Measurements from ENCODE around the gene TP53. TPM values are rescaled to one million over a fixed set of nuclear protein-coding genes. Genes with fewer than 3 reads are reported as not detected.

TP53 gene
- polyA plus RNA-seq, 3 donors, result 16.2 to 35.1 (median 25.8) TPM

DNA sequence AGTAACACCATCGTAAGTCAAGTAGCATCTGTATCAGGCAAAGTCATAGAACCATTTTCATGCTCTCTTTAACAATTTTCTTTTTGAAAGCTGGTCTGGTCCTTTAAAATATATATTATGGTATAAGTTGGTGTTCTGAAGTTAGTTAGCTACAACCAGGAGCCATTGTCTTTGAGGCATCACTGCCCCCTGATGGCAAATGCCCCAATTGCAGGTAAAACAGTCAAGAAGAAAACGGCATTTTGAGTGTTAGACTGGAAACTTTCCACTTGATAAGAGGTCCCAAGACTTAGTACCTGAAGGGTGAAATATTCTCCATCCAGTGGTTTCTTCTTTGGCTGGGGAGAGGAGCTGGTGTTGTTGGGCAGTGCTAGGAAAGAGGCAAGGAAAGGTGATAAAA, 14.1 kb downstream of the TP53 start:
- Histone ChIP-seq H3K4me1 (ENCODE audit: control insufficient read depth in 1 of 2, insufficient read depth in 2 of 2, low read length in 2 of 2) (no peaks in the 10 kb centered on the region), H3K79me2 (ENCODE audit: insufficient read depth, low read length) (no peaks in the 10 kb centered on the region), H3K27me3 (ENCODE audit: control insufficient read depth in 2 of 2, insufficient read depth in 2 of 2, low read length in 2 of 2) (no peaks in the 10 kb centered on the region), H3K36me3 (replicated peaks in 1 of 2; ENCODE audit: control insufficient read depth in 1 of 2, insufficient read depth in 2 of 2, low read length in 2 of 2) (peaks cover 69 to 84% of the 10 kb centered on the region in 2 donors), H3K9ac (ENCODE audit: insufficient read depth, low read length, poor library complexity, severe bottlenecking) (no peak overlapping the region), H3K9me3 (replicated peaks in 1 of 2; ENCODE audit: control insufficient read depth in 1 of 2, insufficient read depth in 1 of 2, low read length in 2 of 2) (peaks cover 10 to 16% of the 10 kb centered on the region in 2 donors), H2AFZ (ENCODE audit: insufficient read depth, low read depth, low read length, poor library complexity, severe bottlenecking) (no peak overlapping the region), H3K27ac (ENCODE audit: low read depth in 1 of 2, low read length in 2 of 2) (no peak overlapping the region), H3K4me2 (replicated peaks; ENCODE audit: extremely low read depth, low read length, poor library complexity, severe bottlenecking) (no peak overlapping the region), H3K4me3 (replicated peaks in 1 of 3; ENCODE audit: low read depth in 2 of 3, low read length in 3 of 3) (no peak overlapping the region), H4K20me1 (ENCODE audit: insufficient read depth, low read length) (peaks cover 21% of the 10 kb centered on the region)
- Mint-ChIP-seq H3K9me3 (peaks cover 9 to 23% (median 14%) of the 10 kb centered on the region in 7 donors), H3K4me1 (no peaks in the 10 kb centered on the region), H3K4me3 (no peak overlapping the region), H3K27ac (peak overlapping the region in 1 of 7 donors; percentile 59), H3K36me3 (peaks cover 72 to 89% of the 10 kb centered on the region in 2 donors), H3K27me3 (ENCODE audit: low read depth in 3 of 3) (peaks cover 0 to 3% (median 0%) of the 10 kb centered on the region in 3 donors)
- TF ChIP-seq, protein P1, sequence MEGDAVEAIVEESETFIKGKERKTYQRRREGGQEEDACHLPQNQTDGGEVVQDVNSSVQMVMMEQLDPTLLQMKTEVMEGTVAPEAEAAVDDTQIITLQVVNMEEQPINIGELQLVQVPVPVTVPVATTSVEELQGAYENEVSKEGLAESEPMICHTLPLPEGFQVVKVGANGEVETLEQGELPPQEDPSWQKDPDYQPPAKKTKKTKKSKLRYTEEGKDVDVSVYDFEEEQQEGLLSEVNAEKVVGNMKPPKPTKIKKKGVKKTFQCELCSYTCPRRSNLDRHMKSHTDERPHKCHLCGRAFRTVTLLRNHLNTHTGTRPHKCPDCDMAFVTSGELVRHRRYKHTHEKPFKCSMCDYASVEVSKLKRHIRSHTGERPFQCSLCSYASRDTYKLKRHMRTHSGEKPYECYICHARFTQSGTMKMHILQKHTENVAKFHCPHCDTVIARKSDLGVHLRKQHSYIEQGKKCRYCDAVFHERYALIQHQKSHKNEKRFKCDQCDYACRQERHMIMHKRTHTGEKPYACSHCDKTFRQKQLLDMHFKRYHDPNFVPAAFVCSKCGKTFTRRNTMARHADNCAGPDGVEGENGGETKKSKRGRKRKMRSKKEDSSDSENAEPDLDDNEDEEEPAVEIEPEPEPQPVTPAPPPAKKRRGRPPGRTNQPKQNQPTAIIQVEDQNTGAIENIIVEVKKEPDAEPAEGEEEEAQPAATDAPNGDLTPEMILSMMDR (IDR thresholded peaks at IDR 0.05), result peak; percentile 56
- no CpG with 5 or more reads among the region's 2 CpGs for WGBS (ENCODE audit: insufficient coverage)
- intact Hi-C loops (cut with micrococcal nuclease), result no loop called here
- DNase-seq, result peak; percentile 21 to 40 (median 33)

DNA sequence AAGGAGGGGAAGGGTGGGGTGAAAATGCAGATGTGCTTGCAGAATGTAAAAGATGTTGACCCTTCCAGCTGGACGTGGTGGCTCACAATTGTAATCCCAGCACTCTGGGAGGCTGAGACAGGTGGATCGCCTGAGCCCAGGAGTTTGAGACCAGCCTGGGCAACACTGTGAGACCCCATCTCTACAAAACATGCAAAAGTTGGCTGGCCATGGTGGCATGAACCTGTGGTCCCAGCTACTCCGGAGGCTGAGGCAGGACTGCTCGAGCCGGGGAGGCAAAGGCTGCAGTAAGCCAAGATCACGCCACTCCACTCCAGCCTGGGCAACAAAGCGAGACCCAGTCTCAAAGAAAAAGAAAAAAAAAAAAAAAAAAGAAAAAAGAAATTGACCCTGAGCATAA, 18.8 kb downstream of the TP53 start:
- no peak for DNase-seq
- Histone ChIP-seq H2AFZ (ENCODE audit: insufficient read depth, low read depth, low read length, poor library complexity, severe bottlenecking) (no peak overlapping the region), H3K4me1 (ENCODE audit: control insufficient read depth in 1 of 2, insufficient read depth in 2 of 2, low read length in 2 of 2) (no peaks in the 10 kb centered on the region), H3K9me3 (replicated peaks in 1 of 2; ENCODE audit: control insufficient read depth in 1 of 2, insufficient read depth in 1 of 2, low read length in 2 of 2) (peaks cover 3% of the 10 kb centered on the region in 2 donors), H3K27me3 (ENCODE audit: control insufficient read depth in 2 of 2, insufficient read depth in 2 of 2, low read length in 2 of 2) (no peaks in the 10 kb centered on the region), H3K4me2 (replicated peaks; ENCODE audit: extremely low read depth, low read length, poor library complexity, severe bottlenecking) (no peak overlapping the region), H3K4me3 (replicated peaks in 1 of 3; ENCODE audit: low read depth in 2 of 3, low read length in 3 of 3) (no peak overlapping the region), H4K20me1 (ENCODE audit: insufficient read depth, low read length) (no peaks in the 10 kb centered on the region), H3K27ac (ENCODE audit: low read depth in 1 of 2, low read length in 2 of 2) (no peak overlapping the region), H3K79me2 (ENCODE audit: insufficient read depth, low read length) (no peaks in the 10 kb centered on the region), H3K36me3 (replicated peaks in 1 of 2; ENCODE audit: control insufficient read depth in 1 of 2, insufficient read depth in 2 of 2, low read length in 2 of 2) (peaks cover 58 to 76% of the 10 kb centered on the region in 2 donors), H3K9ac (ENCODE audit: insufficient read depth, low read length, poor library complexity, severe bottlenecking) (no peak overlapping the region)
- Mint-ChIP-seq H3K27ac (no peak overlapping the region), H3K4me3 (no peak overlapping the region), H3K9me3 (peaks cover 2 to 5% (median 3%) of the 10 kb centered on the region in 7 donors), H3K36me3 (peaks cover 55 to 78% of the 10 kb centered on the region in 2 donors), H3K4me1 (no peaks in the 10 kb centered on the region), H3K27me3 (ENCODE audit: low read depth in 3 of 3) (peaks cover 0 to 1% (median 0%) of the 10 kb centered on the region in 3 donors)
- intact Hi-C loops (cut with micrococcal nuclease), result no loop called here
- WGBS (ENCODE audit: insufficient coverage), result 90% methylated on average over 2 of the region's 7 CpGs
- TF ChIP-seq, protein P1 (IDR thresholded peaks at IDR 0.05), result no peak

Data from CD14-positive monocyte (primary cell).